HG03066 (cell line): Measurements from ENCODE around the gene VAV1.
"Not testable (repeated sequence)": the region's sequence is repeated elsewhere in the genome, so short reads cannot be mapped to it uniquely, and the experiment has no call there.

Experiments
- ATAC-seq: cut with Tn5 transposase; IDR thresholded peaks from one replicate; pipeline ENCODE4 v1.9.1; 2021; ENCODE audit warnings: low read depth; ENCODE audit not compliant: unreplicated experiment

The VAV1 gene

DNA sequence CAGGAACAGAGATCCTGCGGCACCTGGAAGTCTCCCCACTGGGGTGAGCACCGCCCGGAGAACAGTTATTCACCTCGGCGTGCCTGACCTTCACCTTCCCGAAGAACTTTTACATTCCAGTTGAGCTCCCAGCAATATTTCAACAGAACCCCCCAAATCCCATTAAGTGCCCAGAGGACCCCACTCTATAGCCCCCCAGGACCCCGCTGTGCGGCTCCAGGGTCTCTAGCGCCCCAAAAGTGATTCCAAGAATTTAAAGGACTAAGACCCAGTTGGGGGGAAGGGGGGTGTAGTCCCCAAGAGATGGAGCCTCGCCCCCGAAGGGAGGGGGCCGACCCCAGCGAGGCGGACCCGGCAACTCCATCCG, 35.6 kb upstream of the VAV1 start:
- ATAC-seq, result no peak

DNA sequence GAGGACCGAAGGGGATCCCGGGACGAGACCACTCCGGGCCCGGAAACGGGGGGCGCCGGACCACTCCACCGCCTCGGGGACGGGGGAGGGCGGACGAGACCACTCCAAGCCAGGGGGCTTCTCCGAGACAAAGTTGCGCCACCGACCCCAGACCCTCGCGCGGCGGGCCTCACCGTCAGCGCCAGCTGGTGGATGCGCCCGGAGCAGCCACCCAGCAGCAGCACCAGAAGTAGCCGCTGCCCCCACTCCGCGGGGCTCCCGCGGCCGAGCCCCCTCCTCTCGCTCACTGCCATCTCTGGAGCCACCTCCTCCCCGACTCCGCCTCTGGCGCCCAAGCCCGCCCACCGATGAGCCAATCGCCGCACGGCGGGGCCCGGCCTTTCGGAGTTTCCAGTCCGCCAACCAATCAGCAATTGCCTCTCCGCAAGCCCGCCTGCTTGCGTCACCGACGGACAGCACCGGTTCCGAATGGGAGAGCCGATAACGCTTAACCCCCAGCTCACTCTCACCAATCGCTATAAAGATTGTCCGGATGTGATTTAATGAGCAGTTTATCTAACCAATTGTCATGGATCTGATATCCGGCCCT, 35.1 kb upstream of the VAV1 start, which contains the start of gene GPR108:
TSS of gene GPR108 (minus strand) at position 297 of the 589 bp plus-strand sequence. CDS start at position 293, 4 bp downstream.
- peak; percentile 48 for ATAC-seq

DNA sequence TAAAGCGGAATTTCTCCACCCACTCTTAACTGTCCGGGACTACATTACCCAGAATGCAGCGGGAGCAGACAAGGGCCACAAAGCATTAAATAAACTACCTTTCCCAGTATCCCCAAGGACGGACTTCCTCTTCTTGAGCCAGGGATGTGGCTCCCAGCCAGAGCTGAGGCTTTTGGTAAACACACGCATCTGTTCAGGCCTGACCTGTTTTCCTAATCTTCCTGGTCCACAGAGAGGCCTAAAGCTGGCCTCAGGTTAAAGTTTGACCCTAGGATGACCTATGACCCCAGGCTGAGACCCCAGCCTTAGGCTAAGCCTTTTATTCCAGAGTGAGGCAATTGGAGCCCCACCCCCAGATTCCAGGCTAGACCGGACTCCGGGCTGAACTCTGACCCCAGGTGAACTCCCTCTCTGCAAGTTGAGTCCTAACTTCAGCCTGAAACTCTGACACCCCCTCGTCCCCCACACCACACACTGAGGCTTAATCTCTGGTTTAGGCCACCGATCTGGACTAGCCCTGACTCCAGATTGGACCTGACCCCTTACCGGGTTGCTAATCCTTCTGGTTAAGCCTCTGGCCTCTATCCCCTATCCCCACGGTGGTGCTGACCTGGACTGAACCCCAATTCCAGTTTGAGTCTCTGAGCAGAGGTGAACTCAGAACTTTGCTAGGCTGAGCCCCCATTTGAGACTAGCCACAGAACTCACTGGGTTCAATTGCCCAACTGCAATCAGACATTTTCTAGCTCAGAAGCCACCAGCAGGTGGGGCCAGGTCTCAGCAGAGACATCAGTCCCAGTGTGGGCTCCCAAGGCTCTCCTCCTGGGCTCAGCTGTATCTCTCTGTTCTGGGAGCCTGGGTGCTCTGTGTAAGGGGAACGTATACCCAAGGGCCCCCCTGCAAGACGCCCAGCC, 34.4 kb upstream of the VAV1 start:
- no peak for ATAC-seq

DNA sequence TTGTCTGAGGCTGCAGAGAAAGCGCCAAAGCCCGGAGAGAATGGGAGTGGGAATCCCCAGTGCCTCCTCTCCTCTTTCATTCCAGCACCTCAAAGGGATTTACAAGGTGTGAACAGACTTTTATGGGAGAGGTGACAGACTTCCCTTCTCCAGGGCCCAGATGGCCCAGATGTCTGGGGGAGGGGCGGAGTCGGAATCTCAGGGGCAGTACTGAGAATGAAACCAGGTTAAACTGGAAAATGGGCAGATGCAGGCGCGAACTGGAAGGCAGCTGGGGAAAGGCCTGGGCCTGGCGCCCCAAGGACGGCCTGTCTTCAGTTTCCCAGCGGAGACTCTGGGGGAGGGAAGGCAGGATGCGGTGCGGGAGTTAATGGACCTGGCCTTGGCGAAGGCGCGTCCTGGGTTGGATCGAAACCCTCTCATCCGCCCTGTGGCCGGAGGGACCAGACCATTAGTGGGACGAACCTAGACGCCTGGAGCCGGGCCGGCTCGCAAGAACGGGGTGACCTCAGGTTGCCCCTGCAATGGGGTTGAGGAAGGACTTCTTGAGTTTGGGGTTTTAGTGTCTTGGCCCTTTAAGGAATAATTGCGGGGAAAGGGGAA, 33.6 kb upstream of the VAV1 start:
- no peak for ATAC-seq

DNA sequence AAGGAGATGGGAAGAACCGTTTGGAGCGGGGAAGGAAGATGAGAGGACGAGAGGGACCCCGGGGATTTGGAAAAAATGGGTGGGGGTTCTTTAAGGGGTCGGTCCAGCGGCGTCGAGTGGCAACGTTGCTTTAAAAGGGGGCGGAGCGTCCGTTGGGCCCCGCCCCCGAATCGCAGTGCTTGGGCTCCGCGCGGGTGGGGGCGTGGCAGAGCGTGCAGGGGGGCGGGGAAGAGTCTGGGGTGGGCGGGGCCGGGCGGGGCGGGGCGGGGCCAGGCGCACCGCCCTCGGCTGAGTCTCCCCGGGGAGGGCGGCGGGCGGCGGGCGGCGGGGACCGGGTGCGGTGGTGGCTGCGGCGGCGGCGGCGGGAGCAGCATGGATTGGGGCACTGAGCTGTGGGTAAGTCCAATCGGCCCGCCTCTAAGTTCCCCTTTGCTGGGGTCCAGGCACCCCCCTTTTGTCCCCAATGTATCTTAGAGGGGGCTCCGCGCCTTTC, 33.1 kb upstream of the VAV1 start, which contains the start of gene TRIP10:
TSS of gene TRIP10 (plus strand) at position 291 of the 493 bp plus-strand sequence. CDS start at position 373, 82 bp downstream.
- no peak for ATAC-seq

DNA sequence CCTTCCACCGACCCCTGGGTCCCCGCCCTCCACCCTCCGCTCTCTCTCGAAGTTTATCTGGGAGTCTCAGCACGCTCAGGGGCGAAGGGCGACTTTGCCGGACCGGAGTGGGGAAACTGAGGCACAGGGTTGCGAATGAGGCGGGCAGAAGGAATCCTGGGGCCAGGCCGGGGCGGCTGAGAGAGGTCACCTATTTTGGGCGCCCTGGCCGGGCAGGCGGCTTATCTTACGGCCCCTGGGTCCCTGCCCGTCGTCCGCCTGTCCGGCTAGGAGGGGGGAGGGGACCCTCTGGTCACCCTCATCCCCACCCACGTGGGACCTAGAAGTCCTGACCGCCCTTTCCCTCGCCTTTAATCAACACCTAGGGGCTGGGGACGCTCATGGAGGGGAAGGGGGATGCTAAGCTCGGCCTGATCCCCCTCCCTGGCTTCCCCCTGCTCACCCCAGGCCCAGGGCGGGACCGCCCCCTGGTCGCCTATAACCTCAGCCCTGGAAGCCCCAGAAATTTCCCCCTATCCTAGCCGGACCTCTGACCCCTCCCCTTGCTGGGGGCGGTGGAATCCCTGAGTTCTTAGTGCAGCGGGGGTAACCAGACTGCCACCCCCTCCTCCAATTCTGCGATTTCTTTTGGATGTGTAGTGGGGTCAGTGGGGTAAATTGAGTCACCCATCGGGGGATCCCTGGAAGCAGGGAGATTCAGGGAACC, 32.5 kb upstream of the VAV1 start:
- no peak for ATAC-seq

DNA sequence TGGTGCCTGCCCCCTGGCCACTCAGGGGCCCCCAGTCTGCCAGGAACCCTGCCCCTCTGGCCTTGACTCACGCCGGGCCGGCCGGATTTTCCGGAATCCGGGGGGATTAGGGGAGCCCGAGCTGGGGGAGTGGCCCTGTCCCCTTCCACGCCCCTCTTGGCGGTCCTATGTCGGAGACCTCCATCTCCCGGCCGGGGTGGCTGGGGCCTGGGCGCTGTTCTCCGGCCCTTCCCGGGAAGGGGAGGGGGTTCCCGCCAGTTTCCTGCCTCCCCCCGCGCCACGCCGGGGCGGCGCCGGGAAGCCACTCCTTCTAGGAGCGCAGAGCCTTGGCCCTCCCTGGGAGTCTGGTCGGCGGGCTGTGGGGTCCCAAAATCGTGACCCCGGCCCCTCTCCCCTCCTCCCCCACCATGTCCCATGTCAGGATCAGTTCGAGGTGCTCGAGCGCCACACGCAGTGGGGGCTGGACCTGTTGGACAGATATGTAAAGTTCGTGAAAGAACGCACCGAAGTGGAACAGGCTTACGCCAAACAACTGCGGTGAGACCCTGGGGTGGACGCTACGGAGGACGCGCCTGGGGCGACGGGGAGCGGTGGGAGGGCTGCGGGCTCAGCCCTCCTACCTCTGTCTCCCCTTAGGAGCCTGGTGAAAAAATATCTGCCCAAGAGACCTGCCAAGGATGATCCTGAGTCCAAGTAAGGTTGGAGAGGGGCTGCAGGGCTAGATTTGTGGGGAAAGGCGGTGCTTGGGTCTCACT, 31.7 kb upstream of the VAV1 start:
- no peak for ATAC-seq

DNA sequence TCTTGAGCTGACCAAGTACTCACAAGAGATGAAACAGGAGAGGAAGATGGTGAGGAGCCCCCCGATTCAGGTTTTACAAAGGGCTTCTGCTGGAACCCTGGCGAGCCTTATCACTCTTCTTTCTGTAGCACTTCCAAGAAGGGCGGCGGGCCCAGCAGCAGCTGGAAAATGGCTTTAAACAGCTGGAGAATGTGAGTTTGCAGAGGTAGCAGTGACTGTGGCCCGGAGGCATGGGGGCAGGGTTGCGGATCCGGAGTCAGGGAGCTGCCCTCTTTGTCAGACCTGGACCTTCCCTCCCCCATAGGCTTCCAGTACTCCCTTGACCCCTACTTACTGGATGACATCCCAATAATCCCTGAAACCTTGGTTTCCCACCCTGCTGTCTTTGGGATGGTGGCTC, 29.4 kb upstream of the VAV1 start:
- no peak for ATAC-seq

DNA sequence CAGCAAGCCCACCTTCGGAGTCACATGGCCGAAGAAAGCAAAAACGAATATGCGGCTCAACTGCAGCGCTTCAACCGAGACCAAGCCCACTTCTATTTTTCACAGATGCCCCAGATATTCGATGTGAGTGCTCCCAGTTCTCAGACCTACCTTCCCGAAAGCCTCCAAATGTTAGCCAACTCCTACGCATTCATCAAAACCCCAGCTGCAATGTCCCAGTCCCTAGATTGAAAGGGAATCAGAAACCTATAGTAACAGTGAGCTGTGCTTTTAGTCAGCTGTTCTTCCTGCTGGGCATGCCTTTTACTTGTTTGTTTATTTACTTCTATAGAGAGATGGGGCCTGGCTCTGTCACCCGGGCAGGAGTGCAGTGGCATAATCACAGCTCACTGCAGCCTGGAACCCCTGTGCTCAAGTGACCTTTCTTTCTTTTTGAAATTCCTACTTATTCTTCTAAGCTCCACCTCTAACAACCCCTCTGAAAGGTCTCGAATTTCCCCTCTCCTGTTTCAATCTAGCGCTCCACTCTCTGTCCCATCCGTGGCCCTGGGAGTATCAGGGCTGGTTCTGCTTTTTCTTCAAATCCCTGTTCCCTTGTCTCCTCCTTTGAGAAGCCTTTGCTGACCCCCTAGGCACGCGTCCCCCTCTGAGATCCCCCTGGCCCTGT, 28.7 kb upstream of the VAV1 start:
- ATAC-seq, result no peak

DNA sequence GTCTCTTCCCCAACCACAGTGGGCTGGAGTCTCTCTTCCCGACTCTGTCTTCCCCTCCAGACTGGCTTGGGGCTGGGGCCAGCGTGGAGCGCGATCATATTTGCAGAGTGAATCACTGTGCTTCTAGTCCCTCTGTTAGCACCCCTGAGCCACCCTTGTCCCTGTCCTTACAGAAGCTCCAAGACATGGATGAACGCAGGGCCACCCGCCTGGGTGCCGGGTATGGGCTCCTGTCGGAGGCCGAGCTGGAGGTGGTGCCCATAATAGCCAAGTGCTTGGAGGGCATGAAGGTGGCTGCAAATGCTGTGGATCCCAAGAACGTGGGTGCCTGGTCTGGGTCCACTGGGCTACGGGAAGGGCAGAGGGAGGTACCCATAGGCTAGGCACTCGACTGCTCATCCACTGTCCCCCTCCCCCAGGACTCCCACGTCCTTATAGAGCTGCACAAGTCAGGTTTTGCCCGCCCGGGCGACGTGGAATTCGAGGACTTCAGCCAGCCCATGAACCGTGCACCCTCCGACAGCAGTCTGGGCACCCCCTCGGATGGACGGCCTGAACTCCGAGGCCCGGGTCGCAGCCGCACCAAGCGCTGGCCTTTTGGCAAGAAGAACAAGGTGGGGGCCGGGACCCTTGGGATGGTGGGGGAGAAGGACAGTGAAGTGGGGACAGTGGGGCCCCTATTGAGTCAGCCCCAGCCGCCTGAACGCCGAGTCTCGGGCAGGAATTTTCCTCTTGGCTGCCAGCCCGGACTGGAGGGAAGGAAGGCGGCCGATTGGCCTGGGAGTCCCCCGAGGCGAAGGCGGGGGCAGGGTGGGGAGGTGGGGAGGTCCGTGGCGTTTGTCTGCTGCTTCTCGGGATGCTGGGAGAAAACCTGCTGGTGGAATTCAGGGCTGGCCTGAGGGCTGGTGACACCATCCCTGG, 27.9 kb upstream of the VAV1 start:
- ATAC-seq, result no peak

DNA sequence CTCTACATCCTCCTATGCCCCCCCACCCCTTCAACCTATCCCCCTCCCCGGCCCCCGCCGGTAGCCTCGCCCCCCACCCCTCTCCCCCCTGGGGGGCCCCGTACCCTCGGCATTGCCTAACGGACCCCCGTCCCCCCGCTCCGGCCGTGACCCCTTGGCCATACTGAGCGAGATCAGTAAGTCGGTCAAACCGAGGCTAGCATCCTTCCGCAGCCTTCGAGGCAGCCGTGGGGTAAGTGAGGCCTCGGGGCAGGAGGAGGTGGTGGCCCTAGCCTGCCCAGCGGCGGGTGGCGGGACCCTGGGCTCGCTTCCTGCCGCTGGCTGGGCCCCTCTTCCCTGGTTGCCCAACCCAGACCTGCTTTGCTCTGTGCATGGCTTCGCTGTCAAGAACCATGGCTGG, 26.5 kb upstream of the VAV1 start:
- ATAC-seq, result no peak

DNA sequence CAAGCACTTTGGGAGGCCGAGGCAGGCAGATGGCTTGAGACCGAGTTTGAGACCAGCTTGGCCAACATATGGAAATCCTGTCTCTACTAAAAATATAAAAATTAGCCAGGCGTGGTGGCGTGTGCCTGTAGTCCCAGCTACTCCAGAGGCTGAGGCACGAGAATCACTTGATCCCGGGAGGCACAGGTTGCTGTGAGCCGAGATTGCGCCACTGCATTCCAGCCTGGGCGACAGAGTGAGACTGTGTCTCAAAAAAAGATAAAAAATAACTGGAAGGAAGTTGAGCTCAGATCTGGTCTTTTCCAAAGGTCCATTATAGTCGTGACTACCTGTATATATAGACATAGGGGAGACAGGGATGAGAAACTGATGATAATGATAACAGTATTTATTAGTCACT, 24.0 kb upstream of the VAV1 start:
- ATAC-seq, result not testable (repeated sequence)

DNA sequence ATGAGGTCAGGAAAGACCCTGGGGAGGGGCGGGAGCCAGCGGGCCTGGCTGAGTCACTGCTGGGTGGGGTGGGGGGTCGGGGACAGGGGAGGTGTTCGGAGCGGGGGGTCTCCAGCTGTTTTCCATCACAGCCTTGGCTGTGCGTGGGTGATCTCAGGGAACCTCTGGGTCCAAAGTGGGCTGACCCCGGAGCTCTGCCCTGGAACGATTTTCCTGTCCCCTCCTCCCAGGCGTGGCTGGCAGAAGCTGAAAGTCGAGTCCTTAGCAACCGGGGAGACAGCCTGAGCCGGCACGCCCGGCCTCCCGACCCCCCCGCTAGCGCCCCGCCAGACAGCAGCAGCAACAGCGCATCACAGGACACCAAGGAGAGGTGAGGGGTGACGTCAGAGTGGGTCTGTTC, 22.4 kb upstream of the VAV1 start:
- no peak for ATAC-seq

DNA sequence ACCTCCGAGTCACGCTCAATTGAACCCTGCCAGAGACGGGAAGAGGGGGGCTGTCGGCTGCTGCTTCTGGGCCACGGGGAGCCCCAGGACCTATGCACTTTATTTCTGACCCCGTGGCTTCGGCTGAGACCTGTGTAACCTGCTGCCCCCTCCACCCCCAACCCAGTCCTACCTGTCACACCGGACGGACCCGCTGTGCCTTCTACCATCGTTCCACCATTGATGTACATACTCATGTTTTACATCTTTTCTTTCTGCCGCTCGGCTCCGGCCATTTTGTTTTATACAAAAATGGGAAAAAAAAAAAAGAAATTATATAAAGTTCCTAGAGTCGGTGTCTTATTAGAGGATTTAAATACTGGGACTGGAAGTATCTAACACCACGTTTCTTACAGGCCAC, 21.3 kb upstream of the VAV1 start:
- ATAC-seq, result no peak

DNA sequence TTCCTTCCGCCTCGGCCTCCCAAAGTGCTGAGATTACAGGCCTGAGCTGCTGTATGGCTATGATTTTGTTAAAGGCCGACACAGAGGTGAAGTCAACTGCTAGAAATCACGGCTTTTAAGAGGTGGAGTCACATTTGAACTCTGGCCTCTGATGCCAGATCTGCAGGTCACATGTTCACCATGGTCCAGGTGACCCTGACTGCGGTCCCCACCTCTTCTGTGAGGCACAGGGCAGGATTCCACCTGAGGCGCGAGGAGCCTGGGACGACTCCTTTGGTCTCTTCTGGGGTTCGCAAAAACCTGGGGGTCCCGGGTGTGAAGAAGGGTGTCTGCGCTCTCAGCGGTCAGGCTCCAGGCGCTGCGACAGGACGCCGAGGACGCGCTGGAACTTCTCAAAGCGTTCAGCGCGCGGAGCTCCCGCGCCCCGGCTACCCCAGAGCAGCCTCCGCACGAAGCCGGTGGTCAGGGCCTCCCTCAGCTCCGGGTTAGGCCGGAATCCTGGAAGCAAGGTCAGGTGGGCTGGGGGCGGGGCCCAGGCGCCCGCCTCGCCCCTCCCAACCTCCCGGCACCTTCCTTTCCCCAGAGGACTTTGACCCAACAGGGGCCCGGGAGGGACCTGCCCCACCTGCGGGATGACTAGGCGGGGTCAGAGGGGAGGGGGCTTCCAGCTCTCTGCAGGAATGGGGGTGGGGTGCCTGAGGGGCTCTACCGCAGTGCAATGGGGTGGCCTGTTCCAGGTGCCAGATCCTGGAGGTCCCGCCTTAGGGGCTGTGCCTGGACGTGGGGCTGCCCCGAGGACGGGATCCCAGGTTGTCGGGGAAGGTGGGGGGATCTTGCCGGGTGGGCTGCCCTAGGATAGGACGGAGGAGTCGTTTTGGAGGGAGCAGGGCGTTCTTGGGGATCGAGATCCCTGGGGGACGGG, 20.0 kb upstream of the VAV1 start:
- no peak for ATAC-seq

DNA sequence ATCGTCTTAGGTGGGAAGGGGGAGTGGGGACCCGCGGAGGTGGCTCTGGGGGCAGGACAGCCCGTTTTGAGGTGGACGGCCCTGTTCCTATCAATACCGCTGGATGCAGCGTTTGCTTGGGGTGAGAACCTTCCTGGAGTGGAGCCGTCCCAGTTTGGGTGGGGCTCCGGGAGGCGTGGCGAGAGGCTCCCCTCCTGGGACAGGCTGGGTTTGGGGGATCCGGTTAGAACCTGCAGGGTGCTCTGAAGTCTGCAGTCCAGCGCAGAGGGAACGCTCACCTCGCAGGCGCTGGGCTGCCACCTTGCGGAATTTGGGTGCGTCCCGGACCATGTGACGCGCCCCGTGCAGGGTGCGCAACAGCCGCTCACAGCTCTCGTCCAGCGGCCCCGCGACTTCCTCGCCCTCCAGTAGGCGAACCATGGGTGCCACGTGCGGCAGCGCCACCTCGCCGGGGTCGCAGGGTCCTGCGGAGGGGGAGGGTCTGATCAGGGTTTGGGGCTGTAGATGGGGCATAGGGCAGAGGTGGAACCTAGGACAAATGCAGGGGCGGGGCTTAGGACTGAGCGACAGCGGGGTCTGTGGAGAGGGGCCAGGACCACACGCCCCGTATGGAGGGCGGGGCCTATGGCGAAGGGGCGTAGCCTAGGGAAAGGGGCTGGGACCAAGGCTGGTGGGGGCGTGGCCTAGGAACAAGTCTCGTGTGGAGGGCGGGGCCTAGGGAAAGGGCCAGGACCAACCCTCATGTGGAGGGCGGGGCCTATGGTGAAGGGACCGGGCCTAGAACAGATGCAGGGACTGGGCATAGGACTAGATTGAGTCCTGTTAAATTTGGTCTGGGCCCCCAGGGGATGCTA, 19.1 kb upstream of the VAV1 start:
- ATAC-seq, result peak; percentile 78

DNA sequence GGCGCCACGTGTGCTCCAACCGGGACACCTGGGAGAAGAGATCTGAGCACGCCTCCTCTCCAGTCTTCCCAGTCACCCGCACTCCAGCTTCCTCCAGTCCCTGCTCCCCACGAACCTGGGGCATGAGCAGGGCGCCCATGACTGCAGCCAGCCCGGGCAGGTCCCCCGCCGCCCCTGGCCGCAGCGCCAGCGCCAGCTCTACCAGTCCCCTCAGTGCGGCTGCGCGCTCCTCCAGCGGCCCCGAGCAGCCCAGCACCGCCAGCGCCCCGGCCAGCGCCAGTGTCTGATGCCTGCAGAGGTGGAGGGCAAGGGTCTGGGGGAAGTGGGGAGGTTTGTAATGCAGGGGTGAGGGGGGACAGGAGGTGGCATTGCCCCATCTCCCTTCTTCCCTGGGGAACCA, 18.4 kb upstream of the VAV1 start:
- no peak for ATAC-seq
